MM.1S (cell line): ENCODE data around the gene SIN3A.

Experiments used
- DNase-seq: peaks from one replicate; pipeline ENCODE4 v3.0.0-alpha.2; 2015
- H2AFZ ChIP-seq: fragments of 300-600 bp; sonication (generic); 2 replicates; pipeline ENCODE4 v1.6.0; 2016; ENCODE audit warnings: antibody characterized with exemption, low read length
- H3F3A ChIP-seq: fragments of 300-600 bp; sonication (generic); 2 replicates; pipeline ENCODE4 v1.6.1; 2016; ENCODE audit warnings: mild to moderate bottlenecking, antibody characterized with exemption, low read length, moderate library complexity, mixed read lengths; ENCODE audit not compliant: insufficient read depth
- H3K27ac ChIP-seq: fragments of 300-600 bp; sonication (generic); 2 replicates; pipeline ENCODE4 v1.5.1; 2016; ENCODE audit warnings: mild to moderate bottlenecking, low read length
- H3K27me3 ChIP-seq: fragments of 300-600 bp; sonication (generic); replicated peaks from 2 replicates; pipeline ENCODE4 v1.6.0; 2016; ENCODE audit warnings: low read length; ENCODE audit not compliant: insufficient read depth
- H3K36me3 ChIP-seq: fragments of 300-600 bp; sonication (generic); replicated peaks from 2 replicates; pipeline ENCODE4 v1.6.1; 2016; ENCODE audit warnings: mild to moderate bottlenecking, low read length, mixed read lengths; ENCODE audit not compliant: insufficient read depth
- H3K4me1 ChIP-seq: fragments of 300-600 bp; sonication (generic); 2 replicates; pipeline ENCODE4 v1.6.1; 2016; ENCODE audit warnings: low read length, mixed read lengths
- H3K4me2 ChIP-seq: fragments of 300-600 bp; sonication (generic); 2 replicates; pipeline ENCODE4 v1.6.0; 2016; ENCODE audit warnings: low read depth, low read length
- H3K4me3 ChIP-seq: fragments of 300-600 bp; sonication (generic); 2 replicates; pipeline ENCODE4 v1.5.1; 2016; ENCODE audit warnings: low read length, mixed read lengths
- H3K79me2 ChIP-seq: fragments of 300-600 bp; sonication (generic); 2 replicates; pipeline ENCODE4 v1.6.1; 2016; ENCODE audit warnings: mixed run types, low read length, mixed read lengths
- H3K9ac ChIP-seq: fragments of 300-600 bp; sonication (generic); 2 replicates; pipeline ENCODE4 v1.6.1; 2016; ENCODE audit warnings: low read length, mixed read lengths
- H3K9me2 ChIP-seq: fragments of 300-600 bp; sonication (generic); replicated peaks from 2 replicates; pipeline ENCODE4 v1.6.1; 2016; ENCODE audit warnings: mild to moderate bottlenecking, low read length, mixed read lengths; ENCODE audit not compliant: insufficient read depth
- H3K9me3 ChIP-seq: fragments of 300-600 bp; sonication (generic); replicated peaks from 2 replicates; pipeline ENCODE4 v1.6.1; 2016; ENCODE audit warnings: mild to moderate bottlenecking, low read length, mixed read lengths; ENCODE audit not compliant: insufficient read depth
- H4K20me1 ChIP-seq: fragments of 300-600 bp; sonication (generic); 2 replicates; pipeline ENCODE4 v1.6.1; 2016; ENCODE audit warnings: mild to moderate bottlenecking, low read length, moderate library complexity, mixed read lengths; ENCODE audit not compliant: insufficient read depth
- CTCF ChIP-seq: fragments of 300-600 bp; sonication (generic); IDR thresholded peaks from 2 replicates; pipeline ENCODE4 v1.5.1; 2016; ENCODE audit warnings: antibody characterized with exemption, low read length, mixed read lengths
- EZH2 ChIP-seq: fragments of 300-600 bp; sonication (generic); optimal IDR thresholded peaks from 2 replicates; pipeline ENCODE3; 2017; ENCODE audit warnings: low read depth, mild to moderate bottlenecking, antibody characterized with exemption, low read length, mixed read lengths
- EZH2phosphoT487 ChIP-seq: fragments of 300-600 bp; sonication (generic); IDR thresholded peaks from 2 replicates; pipeline ENCODE4 v1.6.1; 2018; ENCODE audit warnings: antibody characterized with exemption, low read length

The SIN3A gene

DNA sequence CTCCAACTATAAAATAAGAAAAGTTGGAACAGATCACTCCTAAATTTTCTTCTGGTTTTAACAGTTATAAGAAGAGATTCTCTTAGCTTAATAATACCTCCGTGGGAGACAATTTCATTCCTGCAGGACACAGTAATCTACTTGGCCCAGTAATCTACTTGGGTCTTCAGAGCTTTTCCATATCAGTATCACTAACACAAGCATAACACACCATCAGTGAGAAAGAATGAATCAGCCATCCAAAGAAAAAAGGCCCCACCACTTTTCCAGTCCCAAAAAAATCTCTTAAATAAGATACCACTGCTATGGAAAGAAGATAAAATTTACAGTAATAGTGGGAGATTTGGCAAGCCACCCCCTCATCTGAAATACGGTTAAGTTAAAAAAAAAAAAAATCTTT, 20.2 kb downstream of the SIN3A start:
- Histone ChIP-seq H3K9me2 (no peaks in the 10 kb centered on the region), H3F3A (no peaks in the 10 kb centered on the region), H4K20me1 (peaks cover 3% of the 10 kb centered on the region; the same call in 1 of the 2 replicates), H3K9me3 (no peaks in the 10 kb centered on the region), H3K79me2 (peaks cover 88% of the 10 kb centered on the region), H3K27ac (no peak overlapping the region), H3K4me1 (no peaks in the 10 kb centered on the region), H3K4me3 (no peak overlapping the region), H3K9ac (no peak overlapping the region), H2AFZ (no peak overlapping the region), H3K36me3 (peaks cover 15% of the 10 kb centered on the region), H3K4me2 (no peak overlapping the region), H3K27me3 (no peaks in the 10 kb centered on the region)
- no peak for DNase-seq
- TF ChIP-seq EZH2phosphoT487 = no peak
- TF ChIP-seq CTCF = no peak
- no peak for TF ChIP-seq EZH2

DNA sequence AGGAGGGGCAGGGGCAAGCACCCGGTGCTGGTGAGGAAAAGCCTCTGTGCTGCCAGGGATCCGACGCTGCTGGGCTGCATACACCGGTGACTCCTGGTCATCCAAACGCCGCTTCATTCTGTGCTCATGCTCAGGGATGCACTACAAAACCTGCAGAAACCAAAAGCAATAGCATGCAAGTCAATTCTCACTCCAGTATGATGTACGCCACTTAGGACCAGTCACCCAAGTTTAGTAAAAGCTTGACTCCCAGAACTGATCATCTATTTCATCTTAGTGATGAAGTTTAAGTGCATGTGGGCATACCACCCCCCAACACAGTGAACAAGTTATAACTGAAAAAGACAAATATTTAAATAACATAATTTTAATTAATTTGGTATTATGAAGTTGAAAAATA, 21.2 kb downstream of the SIN3A start:
- H3K36me3 ChIP-seq = peaks cover 11% of the 10 kb centered on the region
- no peak for DNase-seq
- H3K4me2 ChIP-seq = no peak overlapping the region
- H3K9me2 ChIP-seq = no peaks in the 10 kb centered on the region
- H3K79me2 ChIP-seq = peaks cover 88% of the 10 kb centered on the region
- no peak overlapping the region for H3K4me3 ChIP-seq
- H3K27me3 ChIP-seq = no peaks in the 10 kb centered on the region
- H3K9me3 ChIP-seq = no peaks in the 10 kb centered on the region
- H2AFZ ChIP-seq = no peak overlapping the region
- TF ChIP-seq CTCF (no peak), EZH2phosphoT487 (no peak), EZH2 (no peak)
- H4K20me1 ChIP-seq = peaks cover 3% of the 10 kb centered on the region; the same call in 1 of the 2 replicates
- H3F3A ChIP-seq = no peaks in the 10 kb centered on the region
- no peak overlapping the region for H3K27ac ChIP-seq
- no peaks in the 10 kb centered on the region for H3K4me1 ChIP-seq
- H3K9ac ChIP-seq = no peak overlapping the region

DNA sequence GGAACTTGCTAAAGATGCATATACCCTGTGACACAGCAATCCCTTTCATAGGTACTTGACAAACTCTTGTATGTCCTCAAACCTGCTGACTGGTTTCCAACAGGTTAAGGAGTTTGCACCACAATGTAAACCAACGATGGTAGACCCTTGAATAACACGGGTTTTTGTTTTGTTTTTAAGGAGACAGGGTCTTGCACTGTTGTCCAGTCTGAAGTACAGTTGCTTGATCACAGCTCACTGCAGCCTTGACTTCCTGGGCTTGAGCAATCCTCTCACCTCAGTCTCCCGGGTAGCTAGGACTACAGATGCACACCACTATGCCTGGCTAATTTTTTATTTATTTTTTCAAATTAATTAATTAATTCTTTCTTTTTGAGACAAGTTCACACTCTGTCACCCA, 23.3 kb downstream of the SIN3A start:
- Histone ChIP-seq H3K9me3 (no peaks in the 10 kb centered on the region), H3K4me1 (no peaks in the 10 kb centered on the region), H3K9me2 (no peaks in the 10 kb centered on the region), H3K4me3 (no peak overlapping the region), H3F3A (no peaks in the 10 kb centered on the region), H2AFZ (no peak overlapping the region), H3K79me2 (peaks cover 80% of the 10 kb centered on the region), H3K27ac (no peak overlapping the region), H3K9ac (no peak overlapping the region), H3K27me3 (no peaks in the 10 kb centered on the region), H3K4me2 (no peak overlapping the region), H3K36me3 (peaks cover 11% of the 10 kb centered on the region), H4K20me1 (peaks cover 3% of the 10 kb centered on the region; the same call in 1 of the 2 replicates)
- TF ChIP-seq EZH2 (no peak), EZH2phosphoT487 (no peak), CTCF (no peak)
- no peak for DNase-seq
